Activated CD8-positive, alpha-beta memory T cell treated with anti-CD3 and anti-CD28 coated beads for 24 hours (primary cell): ENCODE measurements around the gene TCF4.

Experiments
- DNase-seq: peaks from one replicate; pipeline ENCODE4 v3.0.0-alpha.2; 2020

TCF4 gene

DNA sequence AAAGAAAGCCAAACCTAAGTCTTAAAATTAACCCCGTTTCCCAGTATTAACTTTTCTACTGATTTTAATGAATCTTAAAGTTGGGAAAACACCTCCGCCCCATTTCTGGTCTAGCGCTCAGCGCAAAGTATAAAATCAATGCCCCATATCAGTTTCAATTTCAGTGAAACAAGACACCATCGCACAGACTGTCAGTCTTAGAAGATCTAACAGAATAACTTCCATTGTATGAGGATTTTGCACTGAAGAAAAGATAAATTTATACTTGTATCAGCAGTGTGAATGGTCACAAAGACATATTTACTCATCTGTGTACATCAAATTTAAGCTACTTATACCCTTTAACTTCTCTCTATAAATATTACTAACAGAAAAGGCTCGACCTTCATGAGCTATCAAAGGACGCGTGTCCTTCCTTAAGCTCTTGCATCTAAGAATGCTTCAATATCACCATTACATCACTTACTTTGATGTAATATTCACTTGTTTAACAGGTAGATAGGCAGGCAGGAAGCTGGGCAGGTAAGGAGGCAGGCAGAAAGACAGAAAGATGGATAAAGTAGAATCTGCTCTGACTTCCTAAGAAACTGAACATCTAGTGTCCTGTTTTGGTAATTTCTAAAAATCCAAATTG lies 183.0 kb downstream of the TCF4 start:
- no peak for DNase-seq

DNA sequence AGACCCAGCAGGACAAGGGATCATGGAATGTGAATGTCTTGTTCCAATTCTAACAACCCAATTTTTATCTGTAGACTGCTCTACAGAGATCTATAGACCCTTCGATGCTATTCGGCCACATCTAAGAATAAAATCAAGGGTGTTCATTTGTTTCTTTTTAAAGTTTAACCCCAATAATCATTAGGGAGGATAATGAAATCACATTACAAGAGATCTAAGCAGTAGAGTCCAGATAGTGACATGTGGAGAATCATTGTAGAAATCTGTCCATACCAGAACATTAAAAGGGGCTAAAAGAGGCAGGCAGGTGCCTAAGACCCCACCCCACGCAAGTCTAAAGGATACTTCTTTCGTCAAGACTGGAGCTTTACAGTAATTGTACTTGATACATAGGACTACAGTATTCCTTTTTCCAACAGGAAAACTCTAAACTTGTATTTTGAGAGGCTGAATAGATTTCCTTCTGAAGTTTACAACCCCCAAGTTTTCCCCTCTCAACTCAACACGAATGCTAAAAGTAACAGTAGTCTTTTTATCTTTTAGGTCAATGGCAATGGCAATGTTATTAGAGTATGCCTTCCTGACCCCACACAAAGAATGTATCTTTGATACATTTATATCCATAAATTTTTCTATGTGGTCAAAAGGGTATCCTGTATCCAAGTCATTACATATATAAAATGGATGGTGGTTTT lies 183.7 kb downstream of the TCF4 start:
- no peak for DNase-seq

DNA sequence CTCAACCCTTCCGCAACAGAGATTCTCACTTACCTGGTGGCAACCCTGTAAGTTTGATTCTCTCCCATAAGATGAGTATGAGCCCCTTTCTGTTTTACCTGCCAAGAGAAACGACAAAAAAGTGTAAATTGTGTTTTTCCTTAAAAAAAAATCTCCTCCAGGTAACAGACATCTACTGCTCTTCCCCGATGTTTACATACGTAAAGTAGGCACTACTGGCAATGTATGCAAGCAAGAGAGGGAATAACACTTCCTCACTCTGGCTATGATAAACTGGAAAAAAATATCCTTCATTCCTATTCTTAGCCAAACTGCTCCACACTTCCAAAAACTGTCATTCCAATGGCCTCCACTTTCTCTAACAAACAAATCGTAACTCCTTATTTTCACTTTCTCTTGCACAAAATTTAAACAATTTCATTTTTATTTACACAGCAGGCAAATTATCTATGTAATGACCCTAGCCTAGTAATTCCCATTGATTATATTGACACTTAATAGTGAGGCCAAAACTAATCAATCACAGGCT lies 184.5 kb downstream of the TCF4 start:
- no peak for DNase-seq

DNA sequence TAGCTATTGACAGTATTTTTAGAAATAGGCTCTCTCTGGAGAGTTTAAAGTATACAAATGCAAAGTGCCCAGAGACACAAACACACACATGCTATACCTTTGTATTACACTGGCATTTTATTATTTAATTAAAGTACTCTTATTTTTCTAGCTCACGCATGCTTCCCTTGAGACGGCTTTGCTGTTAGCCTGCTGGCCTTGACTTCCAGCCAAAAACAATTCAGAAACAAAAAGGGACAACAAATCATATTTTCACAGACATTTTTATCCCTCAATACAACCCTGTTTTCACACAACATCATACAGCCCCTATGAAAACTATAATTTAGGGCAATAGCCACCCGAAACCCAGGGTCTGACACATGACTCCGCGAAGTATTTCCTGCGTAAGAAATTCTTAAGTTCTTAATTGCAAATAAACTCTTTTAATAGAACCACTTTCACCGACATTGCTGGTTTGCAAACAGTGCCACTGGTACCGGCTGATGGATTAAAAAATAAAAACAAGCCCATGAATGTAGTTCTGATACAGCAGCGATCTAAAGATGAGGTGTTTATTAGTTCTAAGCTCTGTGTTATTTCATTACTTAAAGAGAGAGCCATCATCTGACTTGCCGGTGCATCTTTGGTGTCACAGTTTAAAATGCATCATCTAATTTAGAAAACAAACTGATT lies 185.1 kb downstream of the TCF4 start:
- DNase-seq, result no peak

- DNase-seq, result no peak
Measured at GRCh38 chr18:55401638-55402191, 186.3 kb downstream of the TCF4 start.

GRCh38 chr18:55400590-55401541 lies 187.1 kb downstream of the TCF4 start:
- no peak for DNase-seq

DNA sequence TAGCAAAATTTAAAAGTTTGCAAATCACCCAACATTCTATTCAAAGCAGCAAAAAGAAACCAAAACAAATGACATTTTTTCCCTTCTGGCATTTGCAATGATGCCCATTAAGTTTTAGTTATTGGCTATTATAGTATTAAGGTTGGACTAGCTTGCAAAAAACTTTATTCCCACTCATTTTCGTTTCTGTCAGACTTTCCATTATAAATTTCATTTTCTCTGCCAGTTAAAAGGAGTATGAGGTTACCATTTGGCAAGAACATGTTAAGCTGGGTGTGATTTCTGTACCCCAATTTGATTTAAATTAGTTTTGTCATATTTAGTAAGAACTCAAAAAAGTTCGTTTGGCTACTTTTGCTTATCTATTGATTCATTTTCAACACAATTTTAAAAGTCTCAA lies 187.9 kb downstream of the TCF4 start:
- DNase-seq, result no peak

GRCh38 chr18:55398858-55399257 lies 189.1 kb downstream of the TCF4 start:
- no peak for DNase-seq

- no peak for DNase-seq
Measured at GRCh38 chr18:55396979-55397378, 191.0 kb downstream of the TCF4 start.

- DNase-seq, result no peak
Measured at GRCh38 chr18:55396267-55396905, 191.6 kb downstream of the TCF4 start.

- no peak for DNase-seq
Measured at GRCh38 chr18:55395799-55396198, 192.2 kb downstream of the TCF4 start.

DNA sequence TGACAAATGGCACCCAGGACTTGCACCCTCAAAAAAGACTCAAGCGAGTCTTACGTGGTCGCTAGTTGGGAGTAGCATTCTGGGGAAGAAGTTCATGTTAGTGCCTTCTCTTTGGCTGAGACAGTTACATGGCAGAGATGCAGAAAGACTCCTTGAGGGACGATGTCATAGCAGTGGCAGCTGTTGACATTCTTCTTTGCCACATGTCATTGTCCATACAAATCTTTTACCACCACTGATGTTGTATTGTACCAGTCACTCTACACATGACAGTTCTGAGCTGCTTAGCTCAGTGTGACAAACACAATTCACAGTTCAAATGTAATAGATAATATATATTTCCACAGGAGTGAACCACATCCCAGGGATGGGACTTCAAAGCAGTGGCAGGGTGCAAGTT lies 197.1 kb downstream of the TCF4 start:
- DNase-seq, result no peak

DNA sequence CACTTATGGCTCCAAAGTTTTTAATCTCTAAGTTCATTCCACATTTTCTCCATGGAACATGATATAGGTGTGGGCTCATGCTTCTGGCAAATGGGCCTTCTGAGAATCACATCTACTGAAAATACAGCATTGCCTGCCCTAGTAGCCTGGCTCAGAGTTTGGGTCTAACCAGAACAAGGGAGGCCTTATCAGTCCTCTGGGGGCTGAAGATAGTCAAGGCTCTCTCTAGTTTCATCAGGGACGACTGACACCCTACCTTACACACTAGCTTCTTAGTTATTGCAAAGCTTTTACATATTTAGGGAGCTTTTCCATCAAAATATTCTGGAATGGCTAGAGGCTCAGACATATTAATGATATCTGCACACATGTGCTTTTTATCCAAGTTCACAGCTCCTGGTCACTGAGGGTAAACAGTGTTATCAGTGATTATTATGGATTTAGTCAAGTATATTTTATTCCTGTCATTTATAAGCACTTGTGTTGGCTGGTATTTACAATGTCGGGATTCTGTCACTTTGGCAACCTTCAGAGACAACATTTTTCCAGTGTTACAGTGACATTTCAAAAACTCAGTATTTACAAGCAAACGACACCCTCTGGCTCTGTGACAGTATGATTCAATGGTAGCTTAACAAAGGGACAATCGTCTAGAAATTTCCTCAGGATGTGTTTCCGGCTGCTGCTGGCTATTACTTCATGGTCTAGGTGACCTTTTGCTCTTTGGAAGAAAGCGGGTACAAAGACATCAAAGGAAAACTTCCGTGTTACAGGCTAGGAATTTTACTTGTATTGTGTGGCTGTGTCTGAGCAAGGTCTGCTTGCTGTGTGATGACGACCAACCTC lies 200.6 kb downstream of the TCF4 start:
- DNase-seq, result no peak

- no peak for DNase-seq
Measured at GRCh38 chr18:55386545-55386944, 201.4 kb downstream of the TCF4 start.

DNA sequence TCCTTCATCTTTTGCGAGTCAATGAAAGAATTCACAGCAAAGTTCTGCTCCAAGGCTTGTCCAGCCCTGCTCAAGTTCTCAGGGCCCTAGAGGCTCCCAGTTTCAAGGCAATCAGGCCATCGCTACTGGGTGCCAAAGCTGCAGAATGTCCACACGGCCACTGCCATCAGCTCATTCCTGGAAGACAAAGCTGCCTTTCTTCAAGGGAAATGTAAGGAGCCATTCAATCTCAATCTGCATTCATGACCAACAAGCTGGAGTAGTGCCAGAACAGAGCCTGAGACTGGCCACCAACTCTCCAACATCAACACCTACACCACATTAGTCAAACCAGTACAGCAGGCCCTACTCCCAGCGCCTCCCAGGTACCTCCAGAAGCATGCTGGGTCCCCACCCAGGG lies 202.2 kb downstream of the TCF4 start:
- no peak for DNase-seq

- DNase-seq, result no peak
Measured at GRCh38 chr18:55384551-55385275, 203.3 kb downstream of the TCF4 start.

DNA sequence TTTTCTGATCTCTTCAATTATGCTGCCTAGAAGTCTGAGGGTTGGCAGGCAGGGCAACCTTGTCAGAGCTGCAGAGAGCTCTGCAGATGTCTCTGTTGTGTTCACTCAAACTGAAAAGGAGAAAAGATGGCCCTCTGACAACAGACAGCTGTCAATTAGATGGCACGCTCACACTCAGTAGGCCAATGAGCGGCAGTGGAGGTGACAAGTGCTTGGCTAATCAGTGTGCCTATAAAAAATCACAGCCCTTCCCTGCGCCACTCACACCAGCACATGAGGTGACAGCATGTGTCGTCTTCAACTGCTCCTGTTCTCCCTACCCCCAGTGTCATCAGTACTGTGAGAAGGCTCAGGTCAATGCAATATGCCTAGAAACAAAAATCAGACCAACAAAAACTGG lies 203.9 kb downstream of the TCF4 start:
- no peak for DNase-seq

DNA sequence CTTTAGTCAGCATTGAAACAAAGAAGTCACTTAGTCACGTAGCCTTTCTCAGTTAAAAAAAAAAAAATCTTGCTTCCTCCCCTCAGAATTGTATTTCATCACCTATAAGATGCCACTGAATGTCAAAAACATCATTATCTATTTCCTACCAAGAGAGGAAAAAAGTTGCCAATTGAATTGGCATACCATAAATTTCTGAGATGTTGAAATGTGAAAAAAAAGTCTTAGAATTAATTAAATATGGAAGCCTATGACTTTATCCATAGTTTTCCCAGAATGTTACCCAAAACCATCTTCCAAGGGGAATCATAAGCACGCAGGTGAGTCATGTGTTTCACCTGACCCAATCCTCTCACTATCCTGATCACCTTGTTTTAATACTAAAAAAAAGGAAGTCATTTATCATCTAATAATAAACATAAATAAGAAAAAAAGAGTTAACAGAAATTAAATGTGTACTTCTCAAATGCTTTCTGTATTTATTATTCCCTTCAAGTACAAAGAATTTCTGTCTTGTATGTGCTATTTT lies 205.7 kb downstream of the TCF4 start:
- DNase-seq, result no peak

DNA sequence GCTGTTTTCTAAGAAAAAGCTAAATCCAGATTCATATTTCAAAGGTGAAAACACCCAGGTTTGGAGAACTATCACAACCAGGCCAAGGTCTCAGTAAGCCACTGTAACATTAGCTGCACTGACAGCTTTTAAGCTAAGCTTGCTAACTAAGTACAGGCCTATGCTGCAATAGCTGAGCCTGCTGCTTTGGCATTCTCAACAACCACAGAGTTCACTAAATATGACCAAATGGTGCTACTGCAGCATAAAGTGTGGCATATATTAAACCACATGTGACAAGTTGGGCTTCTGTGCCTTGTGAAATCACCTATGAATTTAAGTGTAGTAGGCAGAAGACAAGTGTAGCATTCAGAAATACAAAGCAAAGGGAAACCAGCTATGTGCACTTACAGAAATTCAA lies 206.7 kb downstream of the TCF4 start:
- DNase-seq, result no peak

- DNase-seq, result no peak
Measured at GRCh38 chr18:55380589-55380988, 207.4 kb downstream of the TCF4 start.
